AG08396 (cell line): ENCODE results near the gene CNOT1.

ENCODE experiments used
- DNase-seq: peaks from one replicate; pipeline ENCODE4 v3.0.0; 2012; ENCODE audit warnings: low spot score, mixed read lengths

CNOT1 gene

GRCh38 chr16:58518083-58518979, 111.3 kb downstream of the CNOT1 start:
- DNase-seq, result no peak

- no peak for DNase-seq
Measured at GRCh38 chr16:58516768-58517107, 112.9 kb downstream of the CNOT1 start.

- DNase-seq, result no peak
Measured at GRCh38 chr16:58515871-58516767, 113.5 kb downstream of the CNOT1 start.

DNA sequence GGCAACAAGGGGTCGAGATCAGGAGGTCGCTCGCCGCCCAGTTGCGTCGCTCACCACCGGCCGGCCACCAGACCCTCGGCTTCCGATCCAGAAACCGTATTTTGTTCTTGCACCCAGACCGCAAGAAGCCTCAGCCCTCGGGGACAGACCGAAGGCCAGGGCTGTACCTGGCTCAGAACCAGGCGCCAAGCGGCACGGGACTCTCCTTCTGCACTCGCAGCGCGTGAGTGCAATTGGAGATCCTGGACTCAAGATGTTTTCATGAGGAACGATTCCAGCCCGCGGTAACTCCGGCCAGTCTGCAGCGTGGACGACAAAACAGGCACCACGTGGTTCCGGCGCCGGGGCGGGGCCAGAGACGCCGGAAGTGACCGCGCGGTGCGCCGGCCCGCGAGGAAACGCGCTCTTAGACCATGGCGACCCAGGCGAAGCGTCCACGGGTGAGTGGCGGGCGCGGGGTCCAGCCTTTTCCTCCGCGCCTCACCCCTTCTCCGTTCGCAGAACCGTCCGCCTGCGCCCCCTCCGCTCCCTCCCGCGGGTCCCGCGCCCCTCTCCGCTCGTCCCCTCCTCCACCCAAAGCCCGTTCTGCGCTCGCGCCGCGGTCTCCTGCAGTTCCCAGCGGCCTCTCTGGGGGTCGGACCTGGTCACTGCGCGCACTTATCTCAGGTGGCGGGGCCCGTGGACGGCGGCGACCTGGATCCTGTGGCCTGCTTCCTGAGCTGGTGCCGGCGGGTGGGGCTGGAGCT, 114.3 kb downstream of the CNOT1 start, which contains the start of gene SETD6:
Gene SETD6 (plus strand): TSS at position 393 of the 746 bp plus-strand sequence. CDS start 21 bp downstream, at position 414.
- peak; percentile 94 for DNase-seq

DNA sequence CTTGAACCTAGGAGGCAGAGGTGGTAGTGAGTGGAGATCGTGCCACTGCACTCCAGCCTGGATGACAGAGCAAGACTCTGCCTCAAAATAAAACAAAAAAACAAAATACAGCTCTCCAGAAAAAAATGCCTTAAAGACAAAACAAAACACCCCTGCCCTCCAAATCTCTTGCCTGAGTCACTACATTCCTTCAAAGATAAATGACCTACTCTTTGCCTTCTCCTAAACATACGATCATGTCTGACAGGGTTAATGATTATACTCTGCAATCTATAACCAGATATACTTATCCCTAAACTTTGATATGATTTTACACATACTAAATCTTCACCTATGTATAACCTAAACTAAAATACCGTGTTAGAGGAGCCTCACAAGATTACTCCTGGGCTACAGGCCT, 115.8 kb downstream of the CNOT1 start:
- DNase-seq, result no peak

DNA sequence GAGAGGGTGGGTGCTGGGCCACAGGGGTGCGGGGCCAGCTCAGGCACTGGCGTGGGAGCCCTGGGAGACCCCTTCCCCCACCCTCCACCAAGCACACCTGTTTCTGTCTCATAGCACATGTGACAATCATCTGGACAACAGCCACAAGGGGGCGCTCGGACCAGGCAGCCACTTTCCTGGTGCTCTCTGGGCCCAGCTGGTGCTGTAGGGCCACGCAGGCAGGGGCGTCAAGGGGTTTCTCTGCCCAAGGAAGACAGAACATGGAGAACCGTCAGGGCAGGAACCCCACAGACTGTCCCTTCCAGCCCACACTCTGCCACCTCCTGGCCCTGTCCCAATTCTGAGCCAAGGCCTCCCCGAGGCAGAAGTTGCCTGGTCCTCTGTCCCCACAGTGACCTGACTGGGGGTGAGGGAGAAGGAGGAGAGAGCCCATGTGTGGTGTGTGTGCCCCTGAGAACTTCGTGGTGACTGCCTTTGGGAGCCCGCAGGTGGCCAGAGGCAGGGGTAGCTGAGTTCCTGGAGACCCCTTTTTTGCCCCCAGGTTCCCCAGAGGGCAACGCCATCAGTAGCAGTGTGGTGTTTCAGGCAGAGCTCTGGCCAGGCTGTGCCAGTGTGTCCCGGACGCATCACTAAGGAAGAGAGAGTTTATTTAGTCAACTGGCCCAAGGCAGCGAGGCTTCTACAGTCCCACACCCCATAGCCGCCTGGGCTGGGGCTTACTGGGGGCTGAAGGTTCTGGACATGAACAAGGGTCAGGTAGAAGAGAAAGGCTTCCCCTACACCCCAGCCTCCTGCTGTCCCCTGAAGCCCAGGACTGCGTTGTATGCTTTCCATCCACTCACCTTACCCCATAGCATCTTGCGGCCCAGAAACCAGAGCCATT, 117.5 kb downstream of the CNOT1 start:
- peak; percentile 70 for DNase-seq

DNA sequence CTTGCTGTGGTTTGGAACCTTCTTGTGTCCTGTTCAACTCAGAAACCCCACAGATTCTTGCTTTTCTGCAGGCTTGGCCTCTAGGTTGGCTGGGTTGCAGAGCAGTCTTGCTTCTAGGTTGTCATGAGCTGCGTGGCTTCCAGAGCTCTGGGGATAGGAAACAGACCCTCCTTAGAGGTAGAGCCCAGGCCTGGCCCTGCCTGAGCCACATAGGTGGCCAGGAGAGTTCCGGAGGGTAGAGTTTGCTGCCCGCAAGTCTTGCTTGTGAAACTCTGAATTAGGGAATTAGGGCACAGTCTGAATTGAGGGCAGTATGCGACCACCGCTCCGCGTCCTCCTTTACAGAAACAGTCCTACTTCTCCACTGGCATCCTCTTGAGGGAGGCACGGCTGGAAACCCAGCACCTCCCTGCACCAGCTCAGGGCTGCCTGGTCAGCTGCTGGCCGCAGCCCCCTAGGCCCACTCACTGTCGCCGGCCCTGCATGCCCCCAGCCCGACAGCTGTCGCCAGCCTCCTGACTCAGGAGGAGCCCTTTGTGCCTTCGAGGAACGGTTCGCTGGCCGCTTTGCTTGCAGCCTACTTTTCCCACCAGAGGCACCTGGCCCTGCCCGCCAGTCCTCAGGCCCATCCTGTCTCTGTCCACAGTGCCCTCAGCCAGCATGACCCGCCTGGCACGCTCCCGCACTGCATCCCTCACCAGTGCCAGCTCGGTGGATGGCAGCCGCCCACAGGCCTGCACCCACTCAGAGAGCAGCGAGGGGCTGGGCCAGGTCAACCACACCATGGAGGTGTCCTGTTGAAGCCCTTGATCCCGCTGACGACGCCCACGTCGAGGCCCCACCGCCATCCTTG, 118.6 kb downstream of the CNOT1 start:
- no peak for DNase-seq

GRCh38 chr16:58510097-58510775, 119.4 kb downstream of the CNOT1 start:
- DNase-seq, result no peak

DNA sequence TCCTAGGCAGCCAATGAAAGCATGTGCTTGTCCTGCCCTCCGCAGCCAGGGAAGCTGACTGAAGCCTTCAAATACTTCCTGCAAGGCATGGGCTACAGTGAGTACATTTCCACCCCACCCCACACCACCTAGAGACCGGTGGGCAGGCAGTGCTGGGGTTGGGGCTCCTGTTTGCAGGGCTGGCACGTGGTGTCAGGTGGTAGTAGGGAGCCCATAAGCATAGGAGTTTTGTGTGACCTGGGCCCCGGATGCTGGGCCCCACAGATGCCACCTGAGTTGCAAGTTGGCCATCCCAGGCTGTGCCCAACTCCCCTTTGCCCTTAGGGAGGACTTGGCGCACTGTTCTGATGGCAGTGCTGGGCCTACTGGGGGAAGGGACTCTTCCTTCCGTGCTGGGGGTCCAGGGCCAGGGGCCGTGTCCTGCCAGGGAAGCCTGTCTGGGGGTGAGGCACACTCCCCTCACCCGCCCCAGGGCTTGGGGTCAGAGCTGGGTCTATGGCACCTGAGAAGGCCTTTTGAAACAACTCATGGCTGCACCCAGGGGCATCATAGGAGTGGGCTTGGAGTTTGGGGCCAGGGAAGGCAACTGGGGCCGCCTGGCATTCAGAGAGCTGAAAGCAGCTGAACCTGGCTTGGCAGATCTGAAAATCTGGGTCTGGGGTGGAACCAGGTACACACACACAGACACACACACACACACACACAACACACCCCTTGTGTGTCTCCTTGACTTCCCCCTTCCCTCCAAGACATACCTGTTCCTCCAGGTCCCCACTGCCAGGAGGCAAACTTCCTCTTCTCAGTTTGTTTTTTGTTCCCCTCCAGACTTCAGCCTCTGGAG, 120.2 kb downstream of the CNOT1 start:
- no peak for DNase-seq

- DNase-seq, result no peak
Measured at GRCh38 chr16:58508671-58509251, 120.9 kb downstream of the CNOT1 start.

GRCh38 chr16:58507963-58508670, 121.5 kb downstream of the CNOT1 start:
- DNase-seq, result no peak

DNA sequence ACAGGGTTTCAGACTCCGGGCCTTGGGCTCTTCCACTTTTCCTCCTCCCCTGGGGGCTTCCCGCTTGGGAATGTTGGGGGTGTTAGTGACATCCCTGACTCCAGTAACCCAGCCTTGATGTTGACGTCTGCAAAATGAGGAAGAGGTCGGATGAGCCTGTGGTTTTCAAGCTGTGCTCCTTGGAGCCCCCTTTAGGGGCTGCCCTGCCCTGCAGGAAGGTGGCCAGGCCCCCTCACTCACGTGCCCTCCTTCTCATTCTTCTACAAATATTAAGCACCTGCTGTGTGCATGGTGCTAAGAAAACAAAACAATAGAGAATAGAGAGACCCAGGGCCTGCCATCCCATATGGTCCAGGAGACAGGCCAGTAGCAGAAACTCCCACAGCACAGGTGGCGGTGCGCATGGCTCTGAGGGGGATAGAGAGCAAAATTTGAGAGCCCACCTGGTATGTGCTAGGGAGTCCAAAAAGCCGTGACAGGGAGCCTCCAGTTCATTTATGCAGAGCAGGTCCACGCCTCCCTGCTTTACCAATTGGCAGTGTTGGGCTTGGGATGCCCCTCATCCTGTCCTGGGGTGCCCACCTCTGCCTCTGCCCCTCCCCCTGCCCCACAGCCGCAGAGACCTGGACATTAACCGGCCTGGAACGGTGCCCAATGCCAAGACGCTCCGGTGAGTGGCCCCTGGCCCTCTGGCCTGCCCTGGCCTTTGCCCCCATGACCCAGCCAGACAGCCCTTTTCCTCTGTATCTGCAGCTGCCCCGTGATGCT, 122.2 kb downstream of the CNOT1 start:
- no peak for DNase-seq

- no peak for DNase-seq
Measured at GRCh38 chr16:58506241-58507194, 123.1 kb downstream of the CNOT1 start.

GRCh38 chr16:58503863-58504688, 125.5 kb downstream of the CNOT1 start:
- no peak for DNase-seq
